Hepatic stellate cell (primary cell): ENCODE data around the gene TEX29.

Experiments
- DNase-seq: peaks from one replicate; pipeline ENCODE4 v3.0.0; 2011; ENCODE audit warnings: low spot score

The TEX29 gene

DNA sequence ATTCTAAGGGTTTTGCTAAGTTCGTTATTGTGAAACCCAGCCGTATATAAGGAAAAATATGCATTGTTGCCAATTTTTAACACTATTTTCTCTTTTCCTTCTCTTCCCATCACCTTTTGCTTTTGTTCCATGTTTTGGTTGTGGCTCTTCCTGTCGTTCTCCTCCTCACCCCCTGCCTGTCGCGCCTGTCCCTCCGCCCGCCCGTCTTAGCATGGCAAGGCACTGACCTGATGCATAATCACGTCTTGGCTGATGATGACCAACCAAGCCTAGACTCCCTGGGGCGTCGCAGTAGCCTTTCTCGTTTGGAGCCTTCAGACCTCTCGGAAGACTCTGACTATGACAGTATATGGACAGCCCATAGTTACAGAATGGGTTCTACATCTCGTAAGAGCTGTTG, 28.5 kb upstream of the TEX29 start:
- DNase-seq, result no peak

DNA sequence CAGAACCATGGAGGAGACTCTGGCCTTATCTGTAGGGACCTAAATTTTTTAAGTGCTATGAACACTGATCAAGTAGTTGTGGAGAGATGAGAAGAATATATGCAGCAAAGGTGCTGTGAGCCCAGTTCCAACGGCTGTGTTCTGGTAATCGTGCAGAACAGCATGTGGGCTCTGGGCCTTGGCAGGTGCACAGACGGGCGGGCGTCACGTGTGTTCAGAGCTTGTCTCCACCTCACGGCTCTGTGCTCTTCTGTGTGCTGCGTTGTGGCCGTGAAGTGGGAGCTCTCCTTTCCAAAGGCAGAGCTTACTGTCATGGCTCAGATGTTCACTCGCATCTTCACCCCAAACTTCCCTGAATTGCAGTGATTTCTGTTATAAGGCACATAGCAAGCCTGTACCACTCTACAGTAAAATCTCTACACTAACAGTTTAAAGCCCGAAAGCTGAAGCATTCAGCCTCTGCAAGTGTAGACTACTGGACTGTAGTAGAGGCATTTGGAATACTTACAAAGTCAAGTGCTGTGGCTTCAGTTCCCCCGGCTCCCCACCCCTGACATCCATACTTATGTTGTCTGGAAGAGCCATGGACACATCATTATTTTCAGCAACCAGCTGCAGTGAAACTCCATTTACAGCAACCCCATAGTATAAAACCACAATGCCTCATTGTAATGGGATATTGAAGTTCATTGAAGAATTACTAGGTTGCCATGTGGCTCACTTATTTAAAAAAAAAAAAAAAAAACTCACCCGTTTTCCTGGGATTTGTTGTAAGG, 27.5 kb upstream of the TEX29 start:
- DNase-seq, result no peak

DNA sequence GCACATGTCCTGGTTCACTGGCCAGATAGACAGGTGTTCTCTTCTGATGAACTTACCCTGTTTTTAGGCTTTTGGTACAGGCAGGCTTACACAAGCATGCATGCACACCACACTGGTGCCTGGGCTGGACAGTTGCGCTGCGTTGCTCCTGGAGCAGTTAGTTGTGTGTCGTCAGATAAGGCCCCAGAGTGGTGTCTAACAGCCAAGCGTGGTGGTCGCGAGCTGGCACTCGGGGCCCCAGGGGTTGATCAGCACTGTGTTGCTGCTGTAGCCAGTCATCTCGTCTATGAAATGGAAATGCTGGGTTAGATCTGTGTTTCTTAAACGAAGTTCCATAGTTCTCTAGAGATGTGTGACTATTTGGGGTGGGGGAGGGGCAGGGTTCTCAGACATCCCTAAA, 24.6 kb upstream of the TEX29 start:
- DNase-seq, result no peak

DNA sequence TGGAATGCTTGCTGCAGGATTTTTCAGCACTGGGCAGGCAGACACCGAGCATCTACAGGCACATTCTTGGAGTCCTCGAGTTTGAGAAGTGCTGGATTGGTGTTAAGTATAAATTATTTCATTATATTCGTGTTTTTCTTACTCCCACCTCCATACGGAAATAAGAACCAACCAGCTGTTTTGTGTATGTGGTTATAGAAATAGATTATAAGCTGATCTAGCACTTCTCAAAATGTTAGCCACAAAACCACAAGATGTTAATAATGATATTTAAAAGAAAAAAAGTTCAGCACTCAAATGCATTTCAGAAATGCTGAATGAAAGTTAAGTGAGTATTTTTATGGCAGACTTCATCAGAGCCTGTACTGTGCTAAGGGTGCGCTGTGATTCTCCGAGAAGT, 24.0 kb upstream of the TEX29 start:
- DNase-seq, result no peak

DNA sequence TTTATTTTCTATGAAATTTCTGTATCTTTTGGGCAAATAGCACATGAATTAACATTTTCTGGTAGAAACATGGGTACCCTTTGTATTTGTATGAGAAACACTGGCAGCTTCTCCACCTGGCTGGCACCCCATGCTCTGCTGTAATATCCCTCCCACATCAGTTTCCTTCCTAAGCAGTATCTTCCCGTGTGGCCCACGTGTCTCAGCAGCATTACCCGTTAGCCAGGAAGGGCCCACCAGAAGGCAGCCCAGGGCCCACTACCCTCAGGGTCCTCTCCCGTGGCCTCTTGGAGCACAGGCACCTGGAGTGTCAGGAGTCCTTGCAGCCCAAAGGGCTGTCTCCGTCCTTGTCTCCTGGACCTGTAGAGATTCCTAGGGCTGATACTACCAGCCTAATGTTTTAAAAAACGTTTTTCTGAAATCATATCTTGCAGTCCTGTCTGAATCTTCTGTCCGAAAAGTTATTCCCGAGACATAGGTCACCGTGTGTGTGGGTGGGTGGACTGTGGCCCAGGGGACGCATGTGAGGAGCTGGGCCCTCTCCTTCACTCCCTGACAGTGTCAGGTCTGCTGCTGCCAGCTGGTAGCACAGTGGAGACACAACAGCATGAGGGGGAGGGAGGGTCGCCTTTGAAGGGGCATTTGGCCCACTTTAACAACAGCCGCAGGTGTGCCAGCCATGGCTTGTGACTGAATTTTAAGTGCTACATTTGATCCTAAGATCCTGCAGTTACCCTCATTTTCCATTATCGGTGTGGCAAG, 22.0 kb upstream of the TEX29 start:
- DNase-seq, result no peak

DNA sequence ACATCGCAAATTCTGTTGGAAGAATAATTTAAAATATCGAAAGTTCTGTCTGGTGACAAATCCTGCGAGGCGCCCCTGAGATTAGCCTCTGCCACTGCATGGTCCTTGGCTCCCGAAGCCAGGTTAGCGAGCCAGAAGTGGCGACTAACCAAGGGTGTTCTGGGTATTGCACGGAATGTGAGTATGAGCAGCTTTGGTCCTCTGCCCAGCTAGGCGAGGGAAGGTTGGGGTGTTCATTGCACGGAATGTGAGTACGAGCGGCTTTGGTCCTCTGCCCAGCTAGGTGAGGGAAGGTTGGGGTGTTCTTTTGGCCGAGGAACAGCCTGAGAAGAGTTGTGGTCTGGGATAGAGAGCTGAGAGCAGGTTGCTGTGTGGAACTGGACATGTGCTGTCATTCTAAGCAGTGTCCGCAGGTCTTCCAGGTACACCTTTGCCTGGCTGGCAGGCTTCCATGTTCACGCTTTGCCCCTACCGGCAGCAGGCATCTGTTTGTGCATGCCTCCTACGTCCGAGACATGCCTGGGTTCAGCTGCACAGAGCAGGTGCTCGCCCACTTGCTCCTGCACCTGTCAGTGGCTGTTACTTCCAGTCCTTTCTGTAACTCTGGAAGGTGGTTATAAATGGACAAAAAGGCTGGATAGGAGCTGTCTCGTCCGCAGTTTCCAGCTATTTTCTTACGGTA, 18.3 kb upstream of the TEX29 start:
- no peak for DNase-seq

DNA sequence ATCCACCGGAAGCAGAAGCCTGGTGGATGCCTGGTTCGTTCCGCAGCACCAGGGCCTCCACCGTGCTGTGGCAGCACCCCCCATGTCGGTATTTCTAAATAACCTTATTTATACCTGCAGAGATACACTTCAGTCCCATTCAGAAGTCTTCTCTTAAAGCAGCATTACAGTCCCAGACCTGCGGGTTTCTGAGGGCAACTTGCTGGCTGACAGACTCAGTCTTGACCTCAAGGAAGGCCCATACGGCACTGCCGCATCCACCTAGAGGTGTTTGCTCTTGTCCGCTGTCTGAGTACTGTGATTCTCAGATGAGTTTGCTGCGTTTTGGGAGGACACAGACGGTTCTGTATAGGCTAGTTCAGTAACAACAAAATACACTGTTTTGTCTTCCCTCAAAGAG, 16.9 kb upstream of the TEX29 start:
- DNase-seq, result no peak

DNA sequence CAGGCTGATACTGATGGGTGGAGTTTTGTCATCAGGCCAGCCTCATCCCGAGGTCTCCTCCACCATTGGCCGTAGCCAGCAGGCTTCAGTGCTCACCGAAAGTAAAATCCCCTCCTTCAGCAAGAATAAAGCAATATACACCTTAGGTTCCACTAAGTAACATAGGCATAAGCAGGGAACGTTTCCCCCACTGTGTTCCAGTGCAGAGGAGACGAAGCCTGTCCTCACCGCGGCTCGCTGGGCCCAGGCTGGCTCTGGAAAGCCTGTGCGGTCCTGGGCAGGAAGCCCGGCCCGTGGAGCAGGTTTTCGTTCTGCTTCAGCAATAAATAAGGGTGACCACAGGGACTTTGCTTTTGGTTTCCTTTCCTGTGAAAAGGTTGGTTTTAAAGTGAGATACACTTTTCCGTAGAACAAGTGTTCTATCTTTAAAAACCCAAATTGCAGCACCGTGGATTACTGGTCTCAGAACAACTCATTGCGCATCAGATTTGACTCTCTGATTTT, 16.3 kb upstream of the TEX29 start:
- no peak for DNase-seq

DNA sequence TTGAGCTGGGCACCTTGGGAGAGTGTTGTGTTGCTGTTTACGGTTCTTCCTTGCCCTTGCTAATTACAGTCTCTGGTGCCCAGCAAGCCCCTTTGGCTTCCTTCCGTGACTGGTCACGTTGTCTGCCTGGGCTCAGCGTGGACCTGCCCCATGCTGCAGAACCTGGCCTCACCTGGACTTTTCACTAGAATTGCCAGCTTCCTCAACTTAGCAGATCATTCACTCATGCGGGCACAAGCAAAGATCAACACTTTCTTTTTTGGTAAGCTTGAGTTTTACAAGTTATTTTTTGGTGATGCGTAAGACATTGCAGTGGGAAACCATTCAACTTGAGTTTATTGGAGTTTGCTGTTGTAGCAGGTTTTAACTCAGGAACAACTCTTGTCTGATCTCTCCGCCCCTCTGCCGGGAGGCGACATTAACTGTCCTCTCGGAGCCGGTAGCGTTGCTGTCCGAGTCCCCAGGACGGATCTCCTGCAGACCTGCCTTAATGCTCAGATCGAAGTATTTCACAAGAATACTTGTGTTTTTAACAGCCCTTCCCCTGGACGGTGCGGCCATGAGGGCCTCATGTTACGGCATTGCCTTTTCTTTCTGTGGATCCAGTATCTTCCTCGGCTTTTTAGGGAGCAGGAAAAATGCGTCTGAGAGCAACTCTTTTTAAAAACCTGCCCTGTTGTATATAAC, 15.7 kb upstream of the TEX29 start:
- no peak for DNase-seq

DNA sequence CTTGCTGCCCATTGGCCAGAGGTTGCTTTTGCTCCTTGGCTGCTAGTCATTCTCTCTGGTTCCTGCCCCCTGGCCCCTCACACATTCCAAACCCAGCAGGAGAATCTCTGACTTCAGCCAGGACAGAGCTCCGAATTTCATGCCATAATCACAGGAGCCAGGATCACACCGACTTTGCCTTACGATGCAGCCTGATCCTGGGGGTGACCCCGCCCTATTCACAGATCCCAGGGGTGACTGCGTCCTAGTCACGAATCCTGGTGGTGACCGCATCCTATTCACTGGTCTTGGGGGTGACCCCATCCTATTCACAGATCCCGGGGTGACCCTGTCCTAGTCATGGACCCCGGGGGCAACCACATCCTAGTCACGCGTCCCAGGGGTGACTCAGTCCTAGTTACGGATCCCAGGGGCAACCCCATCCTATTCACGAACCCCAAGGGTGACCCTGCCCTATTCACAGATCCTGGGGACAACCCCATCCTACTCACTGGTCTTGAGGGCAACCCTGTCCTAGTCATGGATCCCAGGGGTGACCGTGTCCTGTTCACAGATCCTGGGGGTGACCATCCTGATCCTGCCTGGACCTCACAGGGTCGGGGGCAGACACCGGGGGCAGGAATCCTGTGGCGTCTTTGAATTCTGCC, 7.4 kb upstream of the TEX29 start:
- DNase-seq, result no peak

DNA sequence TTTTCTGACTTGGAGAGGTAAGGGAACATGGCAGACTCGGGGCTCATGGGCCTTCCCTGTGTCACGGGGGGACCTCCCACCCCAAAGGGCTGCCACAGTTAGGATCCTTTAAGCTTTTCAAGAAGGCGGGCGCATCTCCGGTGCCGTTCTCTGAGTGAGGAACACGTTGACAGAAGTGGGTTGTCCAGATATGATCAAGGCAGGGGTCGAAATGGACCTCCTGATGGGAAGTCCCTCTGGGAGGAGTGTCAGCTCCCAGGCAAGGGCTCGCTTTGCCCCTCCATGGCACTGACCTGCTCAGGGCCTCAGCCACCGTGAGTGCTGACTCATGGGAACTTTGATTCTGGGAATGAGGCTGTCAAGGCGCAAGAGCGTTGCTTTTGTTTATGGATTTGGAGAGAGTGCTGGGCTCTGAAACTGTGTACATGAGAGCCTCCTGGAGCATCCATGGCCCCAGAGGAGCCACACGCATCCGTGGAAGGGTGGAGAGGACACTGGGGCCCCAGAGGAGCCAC, 6.5 kb upstream of the TEX29 start:
- DNase-seq, result no peak

DNA sequence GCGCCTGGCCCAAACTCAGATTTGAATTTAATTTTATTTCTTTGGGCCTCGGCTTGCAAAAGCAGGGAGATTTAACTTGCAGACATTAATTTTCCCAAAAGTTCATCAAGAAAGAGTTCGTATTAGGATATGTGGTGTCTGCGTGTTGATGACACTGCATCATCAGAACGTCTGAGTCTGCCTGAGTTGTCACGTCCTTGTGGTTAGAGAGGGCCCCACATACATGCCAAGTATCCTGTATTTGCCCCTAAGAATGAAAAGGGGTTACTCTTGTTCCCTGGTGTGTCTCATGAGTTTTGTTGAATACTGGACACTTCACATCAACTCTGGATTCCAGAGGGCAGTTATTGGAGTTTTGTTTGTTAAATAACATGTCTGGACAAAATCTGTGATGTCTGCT, 5.6 kb upstream of the TEX29 start:
- no peak for DNase-seq

DNA sequence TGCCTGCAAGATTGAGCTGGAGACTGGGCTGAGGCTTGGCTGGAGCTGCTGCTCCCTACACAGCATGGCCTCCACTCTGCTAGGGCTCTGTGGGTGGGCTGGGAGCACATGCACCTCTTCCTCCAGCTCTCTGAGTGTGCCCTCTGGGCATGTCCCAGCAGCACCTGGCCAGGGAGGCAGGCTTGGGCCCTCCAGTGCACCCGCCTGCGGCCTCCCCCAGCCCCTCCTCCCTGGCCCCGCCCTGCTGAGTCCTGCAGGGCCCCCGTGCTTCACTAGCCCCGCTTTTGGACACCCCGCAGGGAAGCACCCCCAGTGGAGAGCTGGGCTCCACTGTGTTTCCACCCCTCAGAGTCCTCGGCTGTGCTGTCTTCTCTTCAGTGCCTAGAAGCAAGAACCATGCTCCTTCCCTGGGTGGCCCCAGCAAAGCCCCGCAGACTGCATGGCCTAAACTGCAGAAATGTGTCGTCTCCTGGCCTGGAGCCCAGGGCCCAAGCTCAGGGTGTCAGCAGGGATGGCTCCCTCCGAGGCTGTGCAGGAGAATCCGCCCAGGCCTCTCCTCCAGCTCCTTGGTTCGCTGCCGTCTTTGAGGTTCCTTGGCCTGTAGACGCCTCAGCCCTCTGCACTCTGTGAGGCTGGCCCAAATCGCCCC, 5.0 kb upstream of the TEX29 start:
- DNase-seq, result no peak

DNA sequence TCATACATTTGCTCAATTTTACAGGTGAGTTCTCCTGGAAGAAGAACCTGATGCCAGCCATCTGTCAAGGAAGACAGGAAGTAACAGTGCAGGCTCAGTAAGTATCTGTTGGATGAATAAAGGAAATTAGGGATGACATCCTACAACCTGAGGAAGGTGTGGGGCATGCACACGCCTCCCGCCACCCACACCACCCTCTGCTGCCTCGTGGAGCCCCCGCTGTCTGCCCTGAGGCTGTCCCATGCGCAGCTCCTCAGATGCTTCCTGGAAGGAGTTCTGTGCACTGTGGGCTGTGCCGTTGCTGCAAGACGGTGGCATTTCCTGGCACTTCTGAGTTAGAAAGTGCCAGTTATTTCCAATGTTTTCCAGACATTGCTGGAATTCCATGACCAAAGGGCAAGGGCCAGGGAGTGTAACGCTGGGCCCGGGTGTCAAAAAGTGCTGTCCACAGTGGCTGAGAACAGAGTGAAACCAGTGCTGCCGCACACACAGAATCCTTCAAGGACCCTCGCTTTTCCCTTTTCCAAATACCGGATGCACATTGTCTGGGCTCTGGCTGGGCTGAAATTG, 4.2 kb upstream of the TEX29 start:
- DNase-seq, result no peak

DNA sequence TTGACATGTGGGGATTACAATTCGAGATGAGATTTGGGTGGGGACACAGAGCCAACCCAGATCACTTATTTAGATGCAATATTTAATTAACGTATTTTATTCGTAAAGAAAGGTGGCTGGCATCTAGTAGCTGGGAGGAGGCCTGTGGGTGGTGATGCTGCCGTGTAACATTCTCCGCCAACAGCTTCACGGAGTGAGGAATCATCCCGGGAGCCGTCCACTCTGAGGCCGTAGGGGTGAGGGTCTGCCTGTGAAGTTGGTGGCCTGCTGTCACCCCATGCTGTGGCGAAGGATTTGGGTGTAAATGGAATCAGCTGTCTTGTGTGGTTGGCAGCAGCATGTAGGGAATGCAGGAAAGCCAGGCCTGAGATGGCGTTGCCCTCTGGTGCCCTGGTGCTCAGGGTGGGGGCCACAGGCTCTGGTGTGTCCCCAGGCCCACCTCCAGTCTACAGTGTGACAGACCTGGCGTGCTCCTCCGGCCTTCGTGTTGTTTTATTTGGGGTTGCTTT, 3.3 kb upstream of the TEX29 start:
- no peak for DNase-seq

DNA sequence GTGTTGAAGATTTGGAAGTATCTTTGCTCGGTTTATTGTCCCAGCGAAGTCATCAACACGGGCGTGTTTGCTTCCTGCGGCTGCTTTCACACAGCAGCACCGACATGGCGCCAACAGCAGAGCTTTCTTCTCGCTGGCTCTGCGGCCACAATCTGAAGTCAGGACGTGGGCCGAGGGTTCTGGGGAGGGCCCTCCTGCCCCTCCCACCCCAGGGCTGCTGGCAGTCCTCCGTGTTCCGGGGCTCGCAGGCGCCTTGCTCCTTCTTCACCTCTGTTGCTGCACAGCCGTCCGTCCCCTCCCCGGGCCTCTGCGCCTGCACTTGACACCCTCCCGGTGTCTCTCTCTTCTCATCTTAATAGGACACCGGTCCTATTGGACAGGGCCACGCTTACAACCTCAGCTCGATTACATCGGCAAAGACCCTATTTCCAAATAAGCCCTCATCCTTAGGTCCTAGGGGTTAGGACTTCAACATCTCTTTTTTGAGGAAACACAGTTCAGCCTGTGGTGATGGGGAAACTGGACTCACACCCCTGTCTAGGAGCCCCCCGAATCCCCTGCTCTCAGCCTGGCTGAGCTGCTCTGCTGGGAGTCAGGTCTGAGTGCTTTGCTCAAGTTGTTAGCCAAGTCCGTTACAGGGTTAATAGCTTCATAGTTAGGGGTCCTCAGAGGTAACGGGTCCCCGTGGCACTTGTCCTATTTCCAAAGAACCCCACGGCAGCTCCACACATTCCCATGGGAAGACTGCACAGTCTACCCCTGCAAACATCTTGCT, 2.7 kb upstream of the TEX29 start:
- DNase-seq, result no peak

DNA sequence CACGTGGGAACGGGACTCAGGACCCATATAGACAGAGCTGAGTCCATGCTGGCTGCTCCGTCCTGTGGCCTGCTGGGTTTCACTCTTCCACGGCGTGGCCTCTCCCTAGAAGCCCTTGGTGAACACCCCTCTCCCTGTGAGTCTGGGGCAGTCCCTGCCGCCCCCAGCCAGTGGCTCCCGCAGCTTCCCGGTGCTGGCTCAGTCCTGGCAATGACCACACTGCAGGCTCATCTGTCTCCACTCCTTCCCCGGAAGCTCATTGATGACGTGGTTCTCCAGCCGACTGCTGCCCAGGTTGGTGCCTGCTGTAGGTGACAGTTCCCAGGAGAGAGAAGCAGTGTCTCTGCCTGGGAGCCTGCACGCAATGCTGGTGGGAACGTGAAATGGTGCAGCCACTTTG, 2.1 kb upstream of the TEX29 start:
- no peak for DNase-seq

DNA sequence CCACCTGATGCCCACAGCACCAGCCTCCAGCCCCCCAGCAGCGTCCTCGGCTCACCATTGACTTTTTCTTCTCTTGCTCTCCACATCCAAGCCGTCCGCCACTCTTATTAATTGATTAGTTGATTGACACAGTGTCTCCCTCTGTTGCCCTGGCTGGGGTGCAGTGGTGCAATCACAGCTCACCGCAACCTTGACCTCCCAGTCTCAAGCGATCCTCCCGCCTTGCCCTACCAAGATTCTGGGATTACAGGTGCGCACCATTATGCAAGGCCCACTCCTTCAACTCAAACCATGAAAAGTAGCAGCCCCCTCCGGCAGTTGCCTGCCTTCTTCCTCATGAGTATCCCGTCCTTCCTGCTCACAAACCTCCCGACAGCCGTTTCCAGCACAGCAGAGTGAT, 921 bp upstream of the TEX29 start:
- no peak for DNase-seq

DNA sequence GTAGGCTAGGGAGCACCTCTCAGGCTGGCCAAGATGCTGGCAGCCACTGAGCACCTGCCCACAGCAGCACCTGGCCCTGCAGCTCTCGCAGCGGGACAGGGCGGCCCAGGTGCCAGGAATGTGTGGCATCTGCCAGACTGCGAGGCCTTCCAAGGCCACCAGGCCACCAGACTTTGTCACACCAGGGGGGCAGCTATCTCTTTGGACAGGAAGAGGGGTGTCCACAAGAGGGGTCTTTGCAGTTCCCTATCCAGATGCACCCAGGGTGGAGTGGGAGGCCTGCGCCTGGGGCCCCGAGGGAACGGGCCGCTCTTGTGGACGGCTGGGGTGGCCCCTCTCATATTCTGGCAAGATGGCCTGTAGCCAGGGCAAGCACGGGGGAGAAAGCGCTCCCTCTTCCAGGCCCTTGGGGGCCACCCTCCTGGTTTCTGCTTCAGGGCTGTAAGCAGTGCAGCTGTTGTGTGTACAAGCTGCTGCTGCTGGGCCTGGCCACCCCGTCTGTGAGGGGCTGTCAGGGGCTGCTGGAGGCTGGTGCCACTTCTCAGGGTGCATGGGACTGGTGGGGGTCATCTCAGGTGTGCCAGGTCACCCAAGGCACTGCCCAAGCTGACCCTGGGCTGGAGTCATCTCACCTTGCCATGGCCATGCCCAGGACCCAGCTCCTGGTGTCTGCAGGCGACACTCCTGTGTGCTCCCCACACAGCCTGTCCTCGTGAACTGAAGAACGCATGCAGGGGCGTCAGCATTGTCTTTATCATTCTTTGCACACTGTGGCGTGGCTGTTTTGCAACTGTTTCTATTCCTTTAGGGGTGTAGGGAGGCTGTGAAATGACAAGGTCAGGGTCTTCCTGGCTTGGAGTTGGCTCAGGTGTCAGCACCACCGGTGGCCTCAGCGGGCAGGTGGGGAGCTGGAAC, 1.8 kb downstream of the TEX29 start:
- no peak for DNase-seq
